Tibial artery (tissue), 4 donors: Measurements from ENCODE around the gene CPPED1.

ENCODE experiments used
- DNase-seq, 2 donors: peaks; one replicate each; pipeline ENCODE4 v3.0.0-alpha.2; 2019
- H3K27ac ChIP-seq, 2 donors: fragments of 200-600 bp; sonication (generic) in 1 of 2; 1 replicate in 1 of 2; 2 replicates in 1 of 2; pipeline ENCODE4 v1.5.1; 2018 to 2019; ENCODE audit warnings: mild to moderate bottlenecking in 1 of 2
- H3K27me3 ChIP-seq, 2 donors: fragments of 200-600 bp; sonication (generic) in 1 of 2; one replicate each; pipeline versions ENCODE4 v1.5.1 to v1.6.0; 2016 to 2019
- H3K36me3 ChIP-seq, 3 donors: fragments of 200-600 bp; sonication (generic) in 2 of 3; one replicate each; pipeline ENCODE4 v1.5.1; 2016 to 2019; ENCODE audit warnings: mild to moderate bottlenecking in 2 of 3
- H3K4me1 ChIP-seq, 4 donors: fragments of 200-600 bp; sonication (generic) in 2 of 4; 1 replicate in 3 of 4; 2 replicates in 1 of 4; pipeline ENCODE4 v1.5.1; 2016 to 2019
- H3K4me3 ChIP-seq, 2 donors: fragments of 200-600 bp; sonication (generic) in 1 of 2; 1 replicate in 1 of 2; 2 replicates in 1 of 2; pipeline ENCODE4 v1.5.1; 2018 to 2019; ENCODE audit warnings: mild to moderate bottlenecking in 2 of 2
- H3K9me3 ChIP-seq, 3 donors: fragments of 200-600 bp; sonication (generic) in 1 of 3; one replicate each; pipeline ENCODE4 v1.5.1; 2016 to 2019
- CTCF ChIP-seq, 2 experiments: fragments of 200-600 bp in 1 of 2; fragments of 450-650 bp in 1 of 2; IDR thresholded peaks; one replicate each; pipeline ENCODE4 v1.5.1; 2017 to 2019; ENCODE audit warnings: antibody characterized with exemption in 2 of 2, mild to moderate bottlenecking in 1 of 2, moderate library complexity in 1 of 2
- intact Hi-C: fragments of 100-400 bp; cut with DNase I; formaldehyde crosslinking; loops from one replicate; pipeline ENCODE4 v1.15.0; 2023; ENCODE audit warnings: low total_unique reads

The CPPED1 gene

GRCh38 chr16:12659871-12660270 is 143.8 kb downstream of the CPPED1 start:
- Histone ChIP-seq H3K36me3 (peaks cover 0 to 24% (median 23%) of the 10 kb centered on the region in 3 donors), H3K4me1 (no peaks in the 10 kb centered on the region), H3K4me3 (no peak overlapping the region), H3K27me3 (no peaks in the 10 kb centered on the region), H3K9me3 (peaks cover 0 to 21% (median 18%) of the 10 kb centered on the region in 3 donors), H3K27ac (no peak overlapping the region)
- intact Hi-C loops = no loop called here
- no peak for DNase-seq
- no peak for TF ChIP-seq CTCF (IDR thresholded peaks at IDR 0.05)

GRCh38 chr16:12658506-12658905 is 145.2 kb downstream of the CPPED1 start:
- Histone ChIP-seq H3K9me3 (peaks cover 0 to 21% (median 18%) of the 10 kb centered on the region in 3 donors), H3K4me3 (no peak overlapping the region), H3K4me1 (no peaks in the 10 kb centered on the region), H3K27ac (no peak overlapping the region), H3K36me3 (peaks cover 0 to 10% (median 9%) of the 10 kb centered on the region in 3 donors), H3K27me3 (no peaks in the 10 kb centered on the region)
- no peak for DNase-seq
- intact Hi-C loops = no loop called here
- no peak for TF ChIP-seq CTCF (IDR thresholded peaks at IDR 0.05)

- no peak for DNase-seq
- H3K4me1 ChIP-seq = no peaks in the 10 kb centered on the region
Observed at GRCh38 chr16:12655537-12655936, 148.2 kb downstream of the CPPED1 start.

GRCh38 chr16:12653820-12654392 is 149.8 kb downstream of the CPPED1 start:
- TF ChIP-seq CTCF (IDR thresholded peaks at IDR 0.05) = no peak
- Histone ChIP-seq H3K4me3 (no peak overlapping the region), H3K9me3 (peaks cover 0 to 16% (median 15%) of the 10 kb centered on the region in 3 donors), H3K27me3 (no peaks in the 10 kb centered on the region), H3K4me1 (no peaks in the 10 kb centered on the region), H3K36me3 (no peaks in the 10 kb centered on the region), H3K27ac (no peak overlapping the region)
- intact Hi-C loops = no loop called here
- DNase-seq = no peak

More at GRCh38 chr16:12655537-12655936, 148.2 kb downstream of the CPPED1 start:
- H3K27ac ChIP-seq = no peak overlapping the region
- H3K27me3 ChIP-seq = no peaks in the 10 kb centered on the region
- H3K4me3 ChIP-seq = no peak overlapping the region
- no peaks in the 10 kb centered on the region for H3K36me3 ChIP-seq
- TF ChIP-seq CTCF (IDR thresholded peaks at IDR 0.05) = no peak
- intact Hi-C loops = no loop called here
- H3K9me3 ChIP-seq = peaks cover 0 to 21% (median 18%) of the 10 kb centered on the region in 3 donors

GRCh38 chr16:12652924-12653323 is 150.8 kb downstream of the CPPED1 start:
- no peak for DNase-seq
- no peak overlapping the region for H3K4me3 ChIP-seq
- peaks cover 0 to 9% (median 5%) of the 10 kb centered on the region in 3 donors for H3K9me3 ChIP-seq

More at GRCh38 chr16:12652924-12653323, 150.8 kb downstream of the CPPED1 start:
- Histone ChIP-seq H3K36me3 (no peaks in the 10 kb centered on the region), H3K27ac (no peak overlapping the region), H3K27me3 (no peaks in the 10 kb centered on the region), H3K4me1 (no peaks in the 10 kb centered on the region)
- intact Hi-C loops = no loop called here
- no peak for TF ChIP-seq CTCF (IDR thresholded peaks at IDR 0.05)
